GM12801 (cell line): ENCODE results near the gene SEMA7A.

Experiments used
- CTCF ChIP-seq: IDR thresholded peaks from one replicate; pipeline ENCODE4 v1.5.1; 2011; ENCODE audit warnings: control low read depth; ENCODE audit not compliant: insufficient read length; ENCODE audit errors: extremely low read depth

The SEMA7A gene

GRCh38 chr15:74396445-74397238, 37.1 kb downstream of the SEMA7A start:
- no peak for TF ChIP-seq CTCF

DNA sequence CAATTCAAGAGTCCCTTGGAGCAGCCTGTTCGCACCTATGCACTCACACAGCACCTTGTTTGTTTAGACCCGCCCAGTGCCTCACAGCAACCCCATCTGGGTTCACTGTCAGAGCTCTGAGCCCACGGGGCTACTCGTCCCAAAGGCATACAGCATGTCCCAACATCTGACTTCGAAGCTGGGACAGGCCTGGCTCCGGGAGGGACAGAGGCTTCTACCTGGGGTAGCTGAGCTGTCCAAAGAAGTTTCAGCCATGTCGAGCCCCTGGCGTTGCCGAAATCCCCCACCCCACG, 37.7 kb downstream of the SEMA7A start:
- TF ChIP-seq CTCF, result no peak

DNA sequence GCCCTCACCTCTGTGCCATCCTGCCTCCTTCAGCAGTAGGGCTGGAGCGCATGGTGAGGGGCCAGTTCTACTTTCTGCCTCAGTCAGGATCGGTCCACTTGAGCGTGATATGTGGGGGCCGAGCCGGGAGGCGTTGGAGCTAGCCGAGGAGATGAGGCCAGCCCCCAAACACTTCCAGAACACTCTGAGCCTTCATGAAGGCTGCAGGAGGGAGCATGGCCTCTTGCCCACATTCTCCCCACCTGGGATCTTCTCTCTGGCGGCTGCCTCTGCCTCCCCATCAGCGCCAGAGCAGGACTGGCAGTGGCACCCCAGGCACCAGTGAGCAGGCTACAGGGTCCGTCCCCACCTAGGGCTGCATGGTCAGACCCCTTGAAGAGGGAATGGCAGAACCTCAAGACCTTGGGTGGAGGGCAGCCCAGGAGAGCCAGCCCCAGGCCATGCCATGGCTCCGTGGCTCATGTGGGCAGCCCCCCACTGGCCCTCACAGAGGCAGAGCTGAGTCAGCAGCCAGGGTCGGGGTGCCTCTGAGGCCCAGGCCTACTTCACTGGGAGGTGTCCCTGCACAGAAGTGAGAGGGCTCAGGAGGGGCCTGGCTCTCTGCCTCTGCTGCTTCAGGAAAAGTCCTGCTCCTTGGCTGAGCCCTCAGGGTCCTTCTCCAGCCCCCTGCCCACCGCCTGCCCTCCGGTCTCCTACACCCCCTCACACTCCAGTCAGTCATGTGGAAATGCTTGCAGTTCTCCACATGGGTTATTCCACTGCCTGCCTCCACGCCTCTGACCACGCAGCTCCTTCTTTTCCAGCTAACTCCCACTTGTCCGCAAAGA, 38.2 kb downstream of the SEMA7A start:
- no peak for TF ChIP-seq CTCF

DNA sequence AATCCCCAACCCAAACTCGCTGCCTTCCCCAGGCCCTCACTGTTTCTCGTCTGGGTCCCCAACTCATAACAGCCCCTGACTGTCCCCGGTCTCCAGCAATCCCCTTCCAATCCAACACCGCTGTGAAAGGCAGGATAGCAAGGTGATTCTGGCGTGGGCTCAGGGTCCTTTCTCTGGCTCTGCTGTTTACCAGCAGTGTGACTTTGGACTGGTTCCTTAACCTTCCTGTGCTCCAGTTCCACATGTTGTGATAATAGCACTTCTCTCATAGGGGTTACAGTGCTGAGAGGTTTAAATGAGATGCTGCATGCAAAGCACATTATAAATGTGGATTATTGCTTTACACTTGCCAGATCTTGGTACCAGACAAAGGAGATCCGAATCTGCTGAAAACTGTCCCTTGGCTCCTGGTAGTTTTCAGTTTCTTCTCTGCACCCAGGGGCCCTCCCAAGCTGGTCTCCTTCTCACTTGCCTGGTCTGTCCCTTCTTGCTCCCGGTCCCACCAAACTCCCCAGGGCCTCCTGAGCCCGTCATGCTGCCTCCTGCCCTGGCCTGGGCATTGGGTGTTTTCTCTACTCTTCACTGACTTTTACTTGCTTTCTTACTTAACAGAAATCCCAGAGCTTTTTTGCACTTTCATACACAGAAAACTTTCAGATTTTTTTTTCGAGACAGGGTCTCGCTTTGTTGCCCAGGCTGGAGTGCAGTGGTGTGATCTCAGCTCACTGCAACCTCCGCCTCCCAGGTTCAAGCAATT, 39.5 kb downstream of the SEMA7A start:
- no peak for TF ChIP-seq CTCF

DNA sequence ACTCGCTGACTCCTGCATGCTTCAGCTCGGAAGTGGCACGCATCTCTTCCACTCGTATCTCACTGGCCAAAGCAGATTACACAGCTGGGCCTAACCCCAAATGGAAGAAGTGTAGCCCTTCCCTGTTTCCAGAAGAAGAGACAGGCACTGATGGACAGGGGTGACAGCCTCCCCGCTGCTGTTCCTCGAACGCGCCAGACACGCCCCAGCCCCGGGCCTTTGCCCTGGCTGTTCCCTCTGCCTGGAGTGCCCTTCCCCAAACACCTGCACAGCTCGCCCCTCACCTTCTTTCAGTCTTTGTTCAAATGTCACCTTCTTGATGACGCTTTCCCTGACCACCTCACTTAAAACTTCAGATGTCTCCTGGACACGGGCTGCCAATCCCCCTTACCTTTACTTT, 40.3 kb downstream of the SEMA7A start:
- TF ChIP-seq CTCF, result no peak

- TF ChIP-seq CTCF, result no peak
Measured at GRCh38 chr15:74392902-74393301, 40.9 kb downstream of the SEMA7A start.

DNA sequence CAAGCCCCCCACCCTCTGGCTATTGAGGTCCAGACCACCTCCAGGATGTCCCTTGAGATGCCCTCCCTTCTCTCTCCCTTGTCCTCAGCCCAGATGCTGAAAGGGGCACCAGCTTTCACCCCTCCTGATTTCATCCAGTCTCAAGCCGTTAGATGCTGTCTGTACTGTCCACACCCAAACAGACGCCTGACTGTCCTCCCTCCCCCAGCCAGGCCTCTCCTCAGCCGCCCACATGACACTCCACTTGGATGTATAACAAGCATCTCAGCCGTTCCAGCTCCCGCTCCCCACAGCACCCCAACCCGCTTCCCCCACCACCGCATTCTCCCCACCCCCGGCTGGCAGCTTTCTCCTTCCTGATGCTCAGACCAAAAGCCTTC, 41.3 kb downstream of the SEMA7A start:
- no peak for TF ChIP-seq CTCF
